Smooth muscle cell (in vitro differentiated cells): ENCODE results near the gene CASTOR1. TPM values are rescaled to one million over a fixed set of nuclear protein-coding genes. Genes with fewer than 3 reads are reported as not detected.
A peak's percentile ranks its signal among the peaks of the same experiment; 100 is the strongest.

Experiments
- DNase-seq: peaks from one replicate; lab custom pipeline; 2025; ENCODE audit not compliant: unreplicated experiment; lab: John Stamatoyannopoulos, UW
- H2AFZ ChIP-seq: fragments of 200-600 bp; sonication (generic); 2 replicates; pipeline ENCODE4 v1.6.0; 2016; ENCODE audit warnings: antibody characterized with exemption, low read depth, mild to moderate bottlenecking
- H3F3A ChIP-seq: fragments of 200-600 bp; sonication (generic); 2 replicates; pipeline ENCODE4 v1.6.0; 2017; ENCODE audit warnings: antibody characterized with exemption, low read depth
- H3K27ac ChIP-seq: fragments of 200-600 bp; sonication (generic); 2 replicates; pipeline ENCODE4 v1.5.1; 2016; ENCODE audit warnings: low read depth, mild to moderate bottlenecking
- H3K27me3 ChIP-seq: fragments of 200-600 bp; sonication (generic); 2 replicates; pipeline ENCODE4 v1.6.1; 2016; ENCODE audit warnings: low read depth, mild to moderate bottlenecking
- H3K36me3 ChIP-seq: fragments of 200-600 bp; sonication (generic); 2 replicates; pipeline ENCODE4 v1.5.1; 2016; ENCODE audit warnings: low read depth
- H3K4me1 ChIP-seq: fragments of 200-600 bp; sonication (generic); 2 replicates; pipeline ENCODE4 v1.5.1; 2016; ENCODE audit warnings: low read depth
- H3K4me2 ChIP-seq: fragments of 200-600 bp; sonication (generic); 2 replicates; pipeline ENCODE4 v1.6.0; 2016; ENCODE audit warnings: mild to moderate bottlenecking
- H3K4me3 ChIP-seq: fragments of 200-600 bp; sonication (generic); 2 replicates; pipeline ENCODE4 v1.5.1; 2016; ENCODE audit warnings: mild to moderate bottlenecking
- H3K79me2 ChIP-seq: fragments of 200-600 bp; sonication (generic); 2 replicates; pipeline ENCODE4 v1.6.0; 2016; ENCODE audit warnings: low read depth, mild to moderate bottlenecking
- H3K9ac ChIP-seq: fragments of 200-600 bp; sonication (generic); 2 replicates; pipeline ENCODE4 v1.6.0; 2016; ENCODE audit warnings: low read depth
- H3K9me3 ChIP-seq: fragments of 200-600 bp; sonication (generic); replicated peaks from 2 replicates; pipeline ENCODE4 v1.5.1; 2016; ENCODE audit warnings: low read depth
- H4K20me1 ChIP-seq: fragments of 200-600 bp; sonication (generic); 2 replicates; pipeline ENCODE4 v1.6.0; 2016; ENCODE audit warnings: low read depth
- WGBS: methylation state at CpG from one replicate; pipeline ENCODE4 v1.1.7; 2016; ENCODE audit warnings: low lambda C conversion rate; 5-methylcytosine and 5-hydroxymethylcytosine counted together
- polyA plus RNA-seq: library from polyadenylated mRNA; unstranded; fragments of >200 nt; fragmentation: Nextera tagmentation; extraction: Ambion mirVana; gene quantifications from 2 replicates; pipeline ENCODE4 v1.2.1, GENCODE V29; 2016
- total RNA-seq: library from RNA; depleted of rRNA; stranded (reverse); fragments of >200 nt; gene quantifications from 2 replicates; pipeline ENCODE4 v1.2.3, GENCODE V29; 2014
- TF ChIP-seq, protein P1 (sequence below): fragments of 200-600 bp; sonication (generic); IDR thresholded peaks from 2 replicates; pipeline ENCODE4 v1.5.1; 2017; ENCODE audit warnings: borderline replicate concordance, mild to moderate bottlenecking, antibody characterized with exemption; ENCODE audit not compliant: insufficient read depth, poor library complexity, severe bottlenecking

CASTOR1 gene
- total and polyA plus RNA-seq, 2 experiments from 2014 or later, result 9.8 to 21.8 TPM

DNA sequence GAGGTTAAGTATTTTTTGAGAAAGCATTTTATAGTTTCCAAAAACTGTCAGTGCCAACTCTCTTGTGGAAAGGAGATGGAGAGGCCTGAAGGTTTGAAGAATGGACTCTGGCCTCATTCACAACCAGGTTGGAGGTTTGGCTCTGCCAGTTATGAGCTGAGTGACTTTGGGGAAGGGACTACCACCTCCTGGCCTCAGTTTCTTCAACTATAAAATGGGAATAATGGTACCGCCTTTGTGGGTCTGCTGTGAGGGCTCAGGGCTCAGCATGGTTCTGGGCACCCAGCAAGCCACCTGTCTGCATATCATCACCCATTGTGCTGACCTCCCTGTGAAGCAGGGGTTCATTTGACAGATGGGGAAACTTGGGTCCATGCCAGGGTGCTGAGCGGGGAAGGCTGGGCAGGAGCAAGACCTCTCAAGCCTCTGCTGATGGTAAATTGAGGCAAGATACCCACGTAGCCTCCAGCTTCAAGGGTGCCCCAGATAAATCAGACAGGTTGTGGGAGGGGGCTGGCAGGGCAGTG is 39.2 kb downstream of the CASTOR1 start:
- Histone ChIP-seq H3K4me3 (no peak overlapping the region), H3K9ac (peak overlapping the region; percentile 85), H3K36me3 (no peaks in the 10 kb centered on the region), H4K20me1 (no peaks in the 10 kb centered on the region), H3K4me1 (peaks cover 22% of the 10 kb centered on the region), H3K27ac (peak overlapping the region; percentile 91), H2AFZ (no peak overlapping the region), H3K27me3 (no peaks in the 10 kb centered on the region), H3K9me3 (no peaks in the 10 kb centered on the region), H3K79me2 (peaks cover 19% of the 10 kb centered on the region), H3K4me2 (peak overlapping the region; percentile 21), H3F3A (peaks cover 20% of the 10 kb centered on the region)
- WGBS, result 68% methylated on average over 3 of the region's 3 CpGs
- no peak for DNase-seq
- TF ChIP-seq, protein P1, sequence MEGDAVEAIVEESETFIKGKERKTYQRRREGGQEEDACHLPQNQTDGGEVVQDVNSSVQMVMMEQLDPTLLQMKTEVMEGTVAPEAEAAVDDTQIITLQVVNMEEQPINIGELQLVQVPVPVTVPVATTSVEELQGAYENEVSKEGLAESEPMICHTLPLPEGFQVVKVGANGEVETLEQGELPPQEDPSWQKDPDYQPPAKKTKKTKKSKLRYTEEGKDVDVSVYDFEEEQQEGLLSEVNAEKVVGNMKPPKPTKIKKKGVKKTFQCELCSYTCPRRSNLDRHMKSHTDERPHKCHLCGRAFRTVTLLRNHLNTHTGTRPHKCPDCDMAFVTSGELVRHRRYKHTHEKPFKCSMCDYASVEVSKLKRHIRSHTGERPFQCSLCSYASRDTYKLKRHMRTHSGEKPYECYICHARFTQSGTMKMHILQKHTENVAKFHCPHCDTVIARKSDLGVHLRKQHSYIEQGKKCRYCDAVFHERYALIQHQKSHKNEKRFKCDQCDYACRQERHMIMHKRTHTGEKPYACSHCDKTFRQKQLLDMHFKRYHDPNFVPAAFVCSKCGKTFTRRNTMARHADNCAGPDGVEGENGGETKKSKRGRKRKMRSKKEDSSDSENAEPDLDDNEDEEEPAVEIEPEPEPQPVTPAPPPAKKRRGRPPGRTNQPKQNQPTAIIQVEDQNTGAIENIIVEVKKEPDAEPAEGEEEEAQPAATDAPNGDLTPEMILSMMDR, result no peak

DNA sequence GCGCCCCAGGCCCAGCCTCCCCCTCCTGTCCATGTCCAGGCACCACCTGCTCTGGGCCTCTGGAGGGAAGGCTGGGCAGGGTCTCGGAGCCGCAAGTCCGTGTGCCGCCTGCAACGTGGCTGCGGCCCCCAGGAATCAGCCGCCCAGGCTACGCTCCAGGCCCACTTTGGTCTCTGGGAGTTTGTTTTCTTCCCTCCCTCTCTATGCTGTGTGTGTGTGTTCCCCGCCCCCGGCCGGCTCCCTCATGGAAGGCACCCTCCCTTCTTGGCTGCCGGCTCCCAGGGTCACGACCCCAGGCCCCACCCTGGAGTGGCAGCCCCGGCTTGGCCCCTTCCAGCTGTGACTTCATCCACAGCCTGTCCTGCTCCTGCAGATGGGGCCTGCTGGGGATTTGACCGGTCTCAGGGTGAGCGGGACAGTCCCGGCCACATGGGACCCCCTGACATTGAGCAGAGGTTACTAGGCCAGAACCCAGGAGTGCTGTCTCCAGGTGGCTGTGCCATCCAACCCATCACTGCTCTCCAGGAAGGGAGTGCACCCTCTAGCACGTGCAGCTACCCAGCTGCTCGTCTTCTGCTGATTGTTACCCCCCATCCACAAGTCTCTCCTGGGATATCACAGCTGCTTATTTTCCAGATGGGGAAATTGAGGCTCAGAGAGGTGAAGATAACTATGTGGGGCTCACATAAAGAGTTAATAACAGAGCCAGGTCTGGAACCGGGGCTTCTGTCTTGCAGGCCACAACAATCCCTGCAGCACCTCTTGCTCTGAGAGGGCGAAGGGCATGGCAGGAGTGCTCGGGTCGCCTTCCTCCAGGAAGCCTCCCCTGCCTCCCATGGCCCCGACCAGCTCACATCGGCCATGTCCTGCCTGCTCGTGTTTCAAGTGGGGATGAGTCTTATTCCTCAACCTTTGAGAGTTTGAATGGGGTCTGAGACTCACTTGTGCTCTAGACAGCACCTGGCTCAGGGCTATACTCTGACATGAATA is 40.0 kb downstream of the CASTOR1 start:
- peak overlapping the region; percentile 85 for H3K9ac ChIP-seq
- H3K4me3 ChIP-seq, result no peak overlapping the region
- H3K9me3 ChIP-seq, result no peaks in the 10 kb centered on the region
- H2AFZ ChIP-seq, result no peak overlapping the region
- no peaks in the 10 kb centered on the region for H3K36me3 ChIP-seq
- WGBS, result 80% methylated on average over 22 of the region's 27 CpGs
- H3K27ac ChIP-seq, result peak overlapping the region; percentile 91
- peaks cover 20% of the 10 kb centered on the region for H3F3A ChIP-seq
- no peaks in the 10 kb centered on the region for H3K27me3 ChIP-seq
- TF ChIP-seq, protein P1, result no peak
- no peak overlapping the region for H3K4me2 ChIP-seq
- H3K79me2 ChIP-seq, result peaks cover 26% of the 10 kb centered on the region
- no peaks in the 10 kb centered on the region for H4K20me1 ChIP-seq
- no peak for DNase-seq
- peaks cover 24% of the 10 kb centered on the region for H3K4me1 ChIP-seq

DNA sequence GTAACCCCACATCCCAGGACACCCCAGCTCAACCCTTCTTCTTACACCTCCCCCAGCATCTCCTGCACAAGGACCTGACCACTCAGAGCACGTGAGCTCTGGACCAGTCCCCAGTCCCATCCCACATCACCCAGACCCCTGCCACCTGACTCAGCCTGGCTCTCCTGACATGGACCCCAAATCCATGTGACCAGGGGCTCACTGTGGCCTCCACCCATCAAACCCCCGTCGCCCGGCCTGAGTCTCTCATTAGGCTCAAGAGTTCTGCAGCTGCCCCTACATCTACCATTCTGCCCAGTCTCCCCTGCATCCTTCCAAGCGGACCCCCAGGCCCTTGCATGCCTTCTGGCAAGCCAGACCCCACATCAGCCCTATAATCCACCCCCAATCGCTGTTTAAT is 40.8 kb downstream of the CASTOR1 start:
- no peak overlapping the region for H3K9ac ChIP-seq
- H4K20me1 ChIP-seq, result no peaks in the 10 kb centered on the region
- WGBS, result 94% methylated on average over 6 of the region's 6 CpGs
- peaks cover 33% of the 10 kb centered on the region for H3K79me2 ChIP-seq
- H3K4me3 ChIP-seq, result no peak overlapping the region
- DNase-seq, result no peak
- no peak overlapping the region for H3K27ac ChIP-seq
- no peak overlapping the region for H2AFZ ChIP-seq
- peaks cover 18% of the 10 kb centered on the region for H3F3A ChIP-seq
- H3K36me3 ChIP-seq, result no peaks in the 10 kb centered on the region
- H3K9me3 ChIP-seq, result no peaks in the 10 kb centered on the region
- no peaks in the 10 kb centered on the region for H3K27me3 ChIP-seq
- TF ChIP-seq, protein P1, result no peak
- H3K4me2 ChIP-seq, result no peak overlapping the region
- peaks cover 18% of the 10 kb centered on the region for H3K4me1 ChIP-seq
